Activated naive CD4-positive, alpha-beta T cell treated with anti-CD3 and anti-CD28 coated beads, Interleukin-2, amount 50 U/mL, for 24 hours (primary cell): Measurements from ENCODE around the gene FAF2.
"Not testable (repeated sequence)": the region's sequence is repeated elsewhere in the genome, so short reads cannot be mapped to it uniquely, and the experiment has no call there.

Source experiments
- H3K27ac Mint-ChIP-seq: one replicate; pipeline ENCODE4 v1.8.0; 2021; ENCODE audit warnings: mild to moderate bottlenecking, mixed read lengths
- H3K27me3 Mint-ChIP-seq: one replicate; pipeline ENCODE4 v1.8.0; 2021; ENCODE audit warnings: mixed read lengths
- H3K36me3 Mint-ChIP-seq: one replicate; pipeline ENCODE4 v1.8.0; 2021; ENCODE audit warnings: mixed read lengths
- H3K4me1 Mint-ChIP-seq: one replicate; pipeline ENCODE4 v1.8.0; 2021; ENCODE audit warnings: mixed read lengths
- H3K4me3 Mint-ChIP-seq: one replicate; pipeline ENCODE4 v1.8.0; 2021; ENCODE audit warnings: mild to moderate bottlenecking, mixed read lengths
- H3K9me3 Mint-ChIP-seq: one replicate; pipeline ENCODE4 v1.8.0; 2021; ENCODE audit warnings: mixed read lengths

FAF2 gene, protein sequence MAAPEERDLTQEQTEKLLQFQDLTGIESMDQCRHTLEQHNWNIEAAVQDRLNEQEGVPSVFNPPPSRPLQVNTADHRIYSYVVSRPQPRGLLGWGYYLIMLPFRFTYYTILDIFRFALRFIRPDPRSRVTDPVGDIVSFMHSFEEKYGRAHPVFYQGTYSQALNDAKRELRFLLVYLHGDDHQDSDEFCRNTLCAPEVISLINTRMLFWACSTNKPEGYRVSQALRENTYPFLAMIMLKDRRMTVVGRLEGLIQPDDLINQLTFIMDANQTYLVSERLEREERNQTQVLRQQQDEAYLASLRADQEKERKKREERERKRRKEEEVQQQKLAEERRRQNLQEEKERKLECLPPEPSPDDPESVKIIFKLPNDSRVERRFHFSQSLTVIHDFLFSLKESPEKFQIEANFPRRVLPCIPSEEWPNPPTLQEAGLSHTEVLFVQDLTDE

DNA sequence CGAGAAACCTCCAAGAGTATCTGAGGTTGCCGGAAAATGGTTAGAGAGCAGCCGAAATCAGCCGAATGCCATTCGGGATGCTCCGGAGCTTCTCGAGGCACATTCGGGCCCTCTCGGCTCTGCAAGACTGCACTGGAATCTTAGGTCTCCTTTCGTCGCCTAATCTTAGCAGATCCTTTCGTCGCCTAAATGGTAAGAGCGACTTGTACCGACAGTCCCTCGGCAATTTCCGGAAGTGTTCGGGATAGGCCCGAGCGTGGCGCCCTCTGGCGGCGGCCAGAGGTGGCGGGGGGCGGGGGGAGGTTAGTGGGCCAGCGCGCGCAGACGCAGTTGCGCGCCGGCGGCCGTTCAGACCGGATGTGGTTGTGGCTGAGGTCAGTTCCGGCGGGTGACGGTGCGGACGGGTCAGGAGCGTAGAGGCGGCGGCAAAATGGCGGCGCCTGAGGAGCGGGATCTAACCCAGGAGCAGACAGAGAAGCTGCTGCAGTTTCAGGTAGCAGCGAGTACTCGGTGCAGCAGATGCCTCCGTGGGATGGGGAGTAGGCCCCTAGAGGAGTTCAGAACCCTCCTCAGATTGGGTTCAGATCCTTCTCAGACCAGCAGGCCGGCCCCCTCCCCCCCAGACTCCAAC lies at the start of gene FAF2:
FAF2 (plus strand) TSS at position 408 of the 631 bp plus-strand sequence; CDS start at position 431, 23 bp downstream.
- Mint-ChIP-seq H3K9me3 (no peaks in the 10 kb centered on the region), H3K27me3 (no peaks in the 10 kb centered on the region), H3K4me3 (peak within 1 kb of the TSS; percentile 99)

DNA sequence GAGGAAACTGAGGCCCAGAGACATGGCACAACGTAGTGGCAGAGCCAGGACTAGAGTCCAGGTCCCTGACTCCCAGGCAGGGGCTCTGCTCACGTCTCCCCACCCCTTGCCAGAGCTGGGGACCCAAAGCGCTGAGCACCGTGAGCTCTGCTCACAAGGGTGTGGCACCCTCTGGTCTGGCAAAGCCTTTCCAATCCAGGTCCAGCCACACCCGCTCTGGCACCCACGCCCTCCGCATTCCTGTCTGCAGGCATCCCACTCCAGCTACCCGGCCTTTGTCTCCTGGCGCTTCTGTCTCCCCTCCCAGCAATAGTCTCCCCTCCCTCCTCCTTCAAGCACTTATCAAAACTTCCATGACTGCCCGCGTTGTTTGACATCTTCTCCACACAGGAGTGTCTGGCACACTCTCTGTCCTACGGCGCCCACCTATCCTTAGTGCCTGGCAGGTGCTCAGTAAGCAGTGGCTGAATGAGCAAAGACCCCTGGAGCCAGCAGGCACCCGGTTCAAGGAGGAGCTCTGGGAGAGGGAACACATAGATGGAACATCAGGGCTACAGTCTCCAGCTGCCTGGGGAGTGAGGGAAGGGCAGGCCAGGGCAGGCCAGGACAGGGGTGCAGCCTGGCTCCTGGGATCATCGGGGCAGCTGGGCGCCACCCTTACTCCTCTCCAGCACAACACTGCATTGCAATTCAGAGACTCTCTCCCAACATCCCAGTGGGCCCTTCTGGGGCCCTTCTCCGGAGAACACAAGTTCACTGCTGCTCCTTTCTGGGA lies 47.6 kb upstream of the FAF2 start:
- no peak overlapping the region for H3K27ac Mint-ChIP-seq
- no peaks in the 10 kb centered on the region for H3K27me3 Mint-ChIP-seq
- peaks cover 3% of the 10 kb centered on the region for H3K36me3 Mint-ChIP-seq
- no peaks in the 10 kb centered on the region for H3K9me3 Mint-ChIP-seq
- H3K4me1 Mint-ChIP-seq, result no peaks in the 10 kb centered on the region
- H3K4me3 Mint-ChIP-seq, result no peak overlapping the region

More for the DNA sequence above, at the start of gene FAF2:
- Mint-ChIP-seq H3K27ac (peak within 1 kb of the TSS; percentile 97), H3K4me1 (peaks cover 37% of the 10 kb centered on the region), H3K36me3 (no peaks in the 10 kb centered on the region)

DNA sequence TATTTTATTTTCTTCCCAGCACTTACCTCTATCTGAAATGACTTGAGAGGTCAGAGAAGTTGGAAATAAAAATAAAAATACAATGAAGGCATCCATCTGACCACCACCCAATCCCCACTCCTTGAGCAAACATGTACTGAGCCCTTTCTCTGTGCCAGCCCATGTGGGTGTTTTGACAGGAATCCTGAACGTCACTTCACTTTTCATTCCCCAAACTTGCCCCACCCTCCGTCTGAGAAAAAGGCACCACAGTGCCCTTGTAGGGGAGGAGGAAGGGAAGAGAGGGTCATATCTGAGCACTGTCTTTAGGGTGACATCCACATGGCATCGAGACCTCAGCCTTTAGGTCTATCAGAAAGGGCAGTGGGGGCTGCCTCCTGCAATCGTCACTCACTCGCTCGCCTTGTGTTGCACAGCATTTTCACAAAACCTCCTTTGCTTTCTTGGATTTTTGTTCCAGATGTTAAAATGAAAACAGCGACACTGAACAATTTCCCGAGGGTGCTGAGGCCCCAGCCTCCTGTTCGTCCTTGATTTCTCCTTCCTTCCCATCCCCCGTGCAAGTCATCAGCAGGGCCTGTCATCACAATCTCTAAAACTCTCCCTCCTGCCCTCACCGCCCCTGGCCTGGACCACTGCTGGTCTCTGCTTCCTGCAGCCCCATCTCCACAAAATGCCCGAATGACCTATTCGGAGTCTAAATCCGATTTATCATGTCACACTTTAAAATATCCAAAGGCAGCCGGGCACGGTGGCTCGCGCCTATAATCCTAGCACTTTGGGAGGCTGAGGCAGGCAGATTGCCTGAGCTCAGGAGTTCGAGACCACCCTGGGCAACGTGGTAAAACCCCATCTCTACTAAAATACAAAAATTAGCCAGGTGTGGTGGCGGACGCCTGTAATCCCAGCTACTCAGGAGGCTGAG lies 46.6 kb upstream of the FAF2 start:
- Mint-ChIP-seq H3K27ac (no peak overlapping the region), H3K9me3 (no peaks in the 10 kb centered on the region), H3K27me3 (no peaks in the 10 kb centered on the region), H3K4me3 (no peak overlapping the region), H3K4me1 (no peaks in the 10 kb centered on the region), H3K36me3 (peaks cover 3% of the 10 kb centered on the region)

DNA sequence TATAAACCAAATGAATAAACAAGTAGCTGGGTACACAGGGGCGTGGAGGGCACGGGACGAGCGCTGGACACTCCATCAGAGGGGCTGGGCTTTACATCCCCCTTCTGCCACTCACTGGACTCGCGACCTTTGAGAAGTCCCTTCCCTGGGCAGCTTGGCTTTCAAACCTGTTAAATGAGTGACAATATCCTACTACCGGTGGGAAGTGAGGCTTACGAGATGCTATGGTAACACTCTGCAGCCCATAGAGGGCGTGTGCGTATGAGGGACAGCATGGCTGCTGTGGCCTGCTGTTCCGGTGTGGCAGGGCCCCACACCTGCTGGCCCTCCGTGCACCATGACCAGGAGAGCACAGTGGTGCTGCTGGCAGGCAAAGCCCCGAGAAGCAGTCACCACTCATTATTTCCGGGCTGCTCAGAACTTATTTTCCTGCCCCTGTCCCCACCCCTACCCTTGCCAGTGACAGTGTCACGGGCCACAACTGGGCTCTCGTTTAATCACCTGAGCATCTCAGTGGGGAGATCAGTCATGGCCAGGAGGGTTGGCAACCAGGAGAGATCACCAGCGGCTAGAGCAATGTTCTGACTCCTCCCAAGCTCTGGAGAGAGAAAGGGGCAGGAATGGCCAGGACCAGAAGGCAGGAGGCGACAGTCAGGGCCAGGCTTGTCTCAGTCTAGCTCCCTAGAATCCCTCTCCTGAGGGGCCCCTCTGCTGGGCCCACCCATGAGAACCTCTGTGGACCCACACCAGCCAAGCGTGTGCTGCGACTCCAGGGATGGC lies 42.3 kb upstream of the FAF2 start:
- Mint-ChIP-seq H3K9me3 (no peaks in the 10 kb centered on the region), H3K27me3 (no peaks in the 10 kb centered on the region), H3K36me3 (peaks cover 7% of the 10 kb centered on the region), H3K27ac (no peak overlapping the region), H3K4me3 (no peak overlapping the region), H3K4me1 (no peaks in the 10 kb centered on the region)

DNA sequence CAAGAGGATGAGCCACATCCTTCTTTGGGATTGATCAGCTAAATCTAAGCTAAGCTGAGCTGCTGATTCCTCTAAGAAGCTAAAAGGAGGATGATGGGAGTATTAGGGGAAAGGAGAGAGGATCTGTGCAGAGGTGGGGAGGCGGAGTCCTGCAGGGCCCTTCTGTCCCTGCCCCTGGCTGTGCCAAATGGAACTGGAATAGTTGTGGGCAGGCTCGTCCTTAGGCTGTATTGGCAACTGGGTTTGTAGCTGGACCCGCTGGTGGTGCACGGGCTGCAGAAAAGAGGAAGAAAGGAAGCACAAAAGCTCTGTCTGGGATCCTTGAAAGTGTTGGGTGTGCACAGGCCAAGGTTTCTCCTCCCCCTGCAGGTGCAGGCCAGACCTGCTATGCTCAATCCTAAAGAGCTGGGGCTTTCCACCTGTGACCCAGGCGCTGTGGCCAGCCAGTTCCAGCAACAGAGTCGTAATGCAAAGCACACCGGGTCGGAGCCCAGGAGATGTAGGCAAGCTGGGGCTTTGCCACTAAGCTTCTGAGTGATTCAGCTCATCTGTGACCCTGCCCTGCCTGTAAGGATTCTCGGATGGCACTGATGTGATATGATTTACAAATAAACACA lies 41.6 kb upstream of the FAF2 start:
- Mint-ChIP-seq H3K9me3 (no peaks in the 10 kb centered on the region), H3K36me3 (peaks cover 7% of the 10 kb centered on the region), H3K4me3 (no peak overlapping the region), H3K4me1 (peaks cover 7% of the 10 kb centered on the region), H3K27ac (no peak overlapping the region), H3K27me3 (no peaks in the 10 kb centered on the region)

DNA sequence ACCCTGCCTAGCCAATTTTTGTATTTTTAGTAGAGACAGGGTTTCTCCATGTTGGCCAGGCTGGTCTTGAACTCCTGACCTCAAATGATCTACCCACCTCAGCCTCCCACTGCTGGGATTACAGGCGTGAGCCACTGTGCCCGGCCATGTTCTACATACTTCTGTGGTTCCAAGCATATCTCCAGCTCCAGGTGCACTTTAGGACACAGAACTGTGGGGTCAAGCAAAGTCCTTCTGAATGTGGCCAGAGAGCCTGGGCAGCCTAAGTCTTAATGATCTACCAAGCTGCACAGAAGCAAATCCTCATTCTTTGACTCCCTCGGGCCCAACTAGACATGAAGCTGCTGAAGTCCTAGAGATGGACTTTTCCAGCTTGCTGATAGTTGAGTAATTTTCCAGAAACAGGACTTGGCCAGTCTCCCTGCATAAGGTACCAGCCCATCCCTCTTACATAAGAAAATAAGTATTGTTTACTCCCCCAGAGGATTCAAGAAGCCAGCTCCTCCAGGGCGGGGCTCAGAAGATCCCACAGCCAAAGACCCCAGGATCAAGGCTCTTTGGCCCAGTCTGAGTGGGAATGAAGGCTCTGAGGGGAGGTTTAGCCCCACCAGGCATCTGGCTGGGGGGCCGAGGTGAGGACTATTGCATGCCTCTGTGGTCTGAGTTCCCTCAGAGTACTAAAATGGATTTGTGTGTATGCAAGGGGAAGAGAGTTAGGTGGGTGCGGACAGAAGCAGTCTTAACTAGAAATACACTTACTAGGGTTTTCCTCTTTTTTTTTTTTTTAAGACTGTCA lies 40.5 kb upstream of the FAF2 start:
- H3K4me1 Mint-ChIP-seq, result peaks cover 13% of the 10 kb centered on the region
- peaks cover 7% of the 10 kb centered on the region for H3K36me3 Mint-ChIP-seq
- H3K27ac Mint-ChIP-seq, result no peak overlapping the region
- H3K9me3 Mint-ChIP-seq, result no peaks in the 10 kb centered on the region
- H3K4me3 Mint-ChIP-seq, result no peak overlapping the region
- no peaks in the 10 kb centered on the region for H3K27me3 Mint-ChIP-seq

DNA sequence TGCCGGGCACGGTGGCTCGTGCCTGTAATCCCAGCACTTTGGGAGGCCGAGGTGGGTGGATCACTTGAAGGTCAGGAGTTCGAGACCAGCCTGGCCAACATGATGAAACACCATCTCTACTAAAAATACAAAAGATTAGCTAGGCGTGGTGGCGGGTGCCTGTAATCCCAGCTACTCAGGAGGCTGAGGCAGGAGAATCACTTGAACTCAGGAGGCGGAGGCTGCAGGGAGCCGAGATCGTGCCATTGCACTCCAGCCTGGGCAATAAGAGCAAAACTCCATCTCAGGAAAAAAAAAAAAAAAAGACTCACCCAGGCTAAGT lies 40.0 kb upstream of the FAF2 start:
- not testable (repeated sequence) for H3K36me3 Mint-ChIP-seq, H3K9me3 Mint-ChIP-seq, H3K27me3 Mint-ChIP-seq, H3K4me3 Mint-ChIP-seq, H3K27ac Mint-ChIP-seq
- H3K4me1 Mint-ChIP-seq, result peaks cover 18% of the 10 kb centered on the region

DNA sequence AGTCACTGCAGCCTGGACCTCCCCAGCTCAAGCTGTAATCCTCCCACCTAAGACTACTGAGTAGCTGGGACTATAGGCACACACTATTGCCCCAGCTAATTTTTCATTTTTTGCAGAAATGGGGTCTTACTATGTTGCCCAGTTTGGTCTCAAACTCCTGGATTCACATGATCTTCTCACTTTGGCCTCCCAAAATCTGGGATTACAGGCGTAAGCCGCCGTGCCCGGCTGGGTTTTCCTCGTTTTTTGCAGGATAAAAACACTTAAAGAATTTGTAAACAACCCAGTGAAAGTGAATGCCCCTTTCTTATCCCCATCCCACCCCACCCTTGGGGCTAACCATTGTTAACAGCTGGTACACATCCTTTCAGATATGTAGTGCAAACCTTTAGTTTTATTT lies 39.6 kb upstream of the FAF2 start:
- H3K27ac Mint-ChIP-seq, result no peak overlapping the region
- H3K36me3 Mint-ChIP-seq, result peaks cover 7% of the 10 kb centered on the region
- H3K4me3 Mint-ChIP-seq, result no peak overlapping the region
- H3K4me1 Mint-ChIP-seq, result peaks cover 20% of the 10 kb centered on the region
- no peaks in the 10 kb centered on the region for H3K9me3 Mint-ChIP-seq
- H3K27me3 Mint-ChIP-seq, result no peaks in the 10 kb centered on the region

DNA sequence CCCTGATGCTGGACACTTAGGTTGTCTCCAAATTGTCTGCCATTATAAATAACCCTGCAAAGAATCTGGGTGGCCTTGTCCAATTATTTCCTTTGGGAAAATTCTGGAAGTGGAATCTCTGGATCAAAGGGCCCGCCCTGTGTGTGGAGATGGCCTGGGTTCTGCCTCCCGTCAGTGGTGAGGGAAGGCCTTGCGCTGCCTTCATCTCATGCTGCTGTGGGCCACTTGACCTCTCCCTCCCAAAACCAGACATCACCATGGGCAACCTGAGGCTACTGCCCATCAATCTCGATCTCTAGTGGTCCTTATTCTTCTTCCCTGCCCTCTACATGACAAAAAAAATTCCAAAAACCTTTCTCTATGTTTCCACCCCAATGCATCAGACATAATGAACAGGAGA lies 38.4 kb upstream of the FAF2 start:
- peaks cover 7% of the 10 kb centered on the region for H3K36me3 Mint-ChIP-seq
- no peak overlapping the region for H3K4me3 Mint-ChIP-seq
- no peaks in the 10 kb centered on the region for H3K27me3 Mint-ChIP-seq
- peaks cover 32% of the 10 kb centered on the region for H3K4me1 Mint-ChIP-seq
- no peaks in the 10 kb centered on the region for H3K9me3 Mint-ChIP-seq
- no peak overlapping the region for H3K27ac Mint-ChIP-seq

DNA sequence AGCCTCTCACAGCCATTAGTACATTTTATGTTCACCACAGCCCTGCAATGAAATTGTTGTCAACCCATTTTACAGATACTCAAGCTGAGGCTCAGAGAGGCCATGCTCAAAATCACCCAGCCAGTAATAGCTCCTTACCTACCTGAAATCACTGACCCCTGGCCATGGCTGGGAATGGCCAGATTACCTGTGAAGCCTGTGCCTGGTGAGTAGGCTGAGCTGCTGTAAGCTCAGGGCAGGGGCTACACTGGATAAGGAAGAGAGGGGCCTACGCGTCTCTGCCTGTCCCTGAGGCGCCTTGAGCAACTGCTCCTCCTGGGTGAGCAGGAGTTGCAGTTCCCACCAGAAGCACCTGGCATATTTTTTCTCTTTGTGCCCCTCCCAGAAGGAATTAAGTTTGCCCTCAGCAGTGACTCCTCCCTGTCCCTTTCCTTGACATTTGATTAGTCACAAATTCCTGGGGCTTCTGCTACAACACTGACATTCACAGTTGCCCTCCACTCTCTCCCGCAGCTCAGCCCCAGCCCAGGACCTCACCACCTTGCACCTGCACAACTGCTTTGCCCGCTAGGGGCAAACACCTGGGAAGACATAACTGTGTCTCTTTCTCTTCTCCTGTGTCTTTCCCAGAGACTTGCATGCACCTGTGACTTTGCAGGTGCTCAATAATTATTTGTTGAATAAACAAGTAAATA lies 37.6 kb upstream of the FAF2 start:
- Mint-ChIP-seq H3K27ac (no peak overlapping the region), H3K4me3 (no peak overlapping the region), H3K9me3 (no peaks in the 10 kb centered on the region), H3K27me3 (no peaks in the 10 kb centered on the region), H3K36me3 (peaks cover 7% of the 10 kb centered on the region), H3K4me1 (peaks cover 41% of the 10 kb centered on the region)

DNA sequence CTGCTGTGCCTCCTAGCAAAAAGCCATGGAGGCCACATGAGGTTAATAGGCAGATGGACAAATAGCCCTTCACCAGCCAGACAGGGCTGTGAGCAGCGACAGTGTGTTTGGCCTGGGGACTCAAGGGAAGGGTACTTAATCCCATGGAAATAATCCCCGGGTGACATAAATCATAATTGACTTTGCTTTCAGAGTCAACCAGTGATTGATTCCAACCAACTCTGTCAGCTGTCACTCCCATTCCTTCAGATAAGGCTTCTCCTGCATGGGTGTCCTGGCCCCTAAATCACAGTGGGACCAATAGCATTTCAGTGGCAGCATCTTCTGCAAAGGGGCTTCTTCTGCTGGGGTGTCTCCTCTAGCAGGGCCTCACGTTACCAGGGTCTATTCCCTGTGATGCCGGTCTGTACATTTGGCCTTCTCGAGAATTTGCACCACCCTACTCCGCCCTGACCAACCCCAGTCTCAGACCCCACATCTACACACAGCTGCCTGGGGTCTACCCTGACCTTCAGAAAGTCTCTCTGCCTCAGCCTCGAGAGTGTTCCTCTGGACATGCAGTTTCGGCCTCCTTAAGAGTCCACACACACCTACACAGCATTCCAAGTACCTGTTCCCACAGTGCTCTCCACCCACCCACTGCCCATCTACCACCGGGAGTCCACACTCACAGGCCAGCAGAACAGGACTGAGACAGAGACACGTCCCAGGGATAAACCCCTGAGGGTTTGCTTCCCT lies 35.5 kb upstream of the FAF2 start:
- Mint-ChIP-seq H3K27me3 (no peaks in the 10 kb centered on the region), H3K27ac (no peak overlapping the region), H3K9me3 (no peaks in the 10 kb centered on the region), H3K4me1 (peaks cover 52% of the 10 kb centered on the region), H3K36me3 (peaks cover 6% of the 10 kb centered on the region), H3K4me3 (peak overlapping the region; percentile 3)

DNA sequence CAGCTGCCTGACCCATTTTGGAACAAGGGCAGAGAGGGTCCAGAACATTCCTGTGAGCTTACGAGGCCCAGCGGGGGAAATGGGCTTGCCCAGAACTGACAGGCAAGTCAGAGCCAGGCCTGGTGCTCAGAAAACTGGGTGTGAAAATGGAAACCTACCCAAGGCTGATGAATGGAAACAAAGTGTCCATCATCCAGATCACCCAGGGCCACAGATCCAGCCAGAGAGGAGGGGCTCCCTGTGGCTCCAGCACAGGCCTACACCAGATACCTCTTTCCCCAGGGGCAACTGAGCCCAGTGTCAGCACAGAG lies 35.0 kb upstream of the FAF2 start:
- Mint-ChIP-seq H3K27me3 (no peaks in the 10 kb centered on the region), H3K36me3 (peaks cover 4% of the 10 kb centered on the region), H3K4me1 (peaks cover 52% of the 10 kb centered on the region), H3K27ac (no peak overlapping the region), H3K9me3 (no peaks in the 10 kb centered on the region), H3K4me3 (peak overlapping the region; percentile 3)

DNA sequence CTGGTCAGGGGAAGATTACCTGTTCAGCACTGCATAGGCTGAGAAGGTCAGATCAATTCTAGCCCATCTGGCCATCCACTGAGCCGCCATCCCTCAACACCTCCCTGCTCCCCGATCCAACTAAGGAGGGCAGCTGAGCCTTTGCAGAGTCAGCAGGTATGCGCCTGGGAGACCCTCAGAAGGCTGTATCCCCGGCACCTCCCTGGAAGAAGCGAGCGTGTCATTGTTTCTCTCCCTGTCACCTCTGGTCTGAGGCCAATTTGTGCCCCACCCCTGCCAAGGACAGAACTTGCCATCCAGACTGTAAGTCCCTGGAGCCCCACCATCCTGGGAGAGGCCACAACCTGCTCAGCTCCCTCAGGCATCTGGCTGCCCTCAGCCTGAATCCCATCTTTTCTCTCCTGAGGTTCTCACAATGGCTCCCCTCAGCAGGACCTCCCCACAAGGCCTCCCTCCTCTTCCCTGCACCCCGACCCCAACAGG lies 34.4 kb upstream of the FAF2 start:
- Mint-ChIP-seq H3K27ac (peak overlapping the region; percentile 55), H3K4me3 (no peak overlapping the region), H3K36me3 (peaks cover 4% of the 10 kb centered on the region), H3K27me3 (no peaks in the 10 kb centered on the region), H3K9me3 (no peaks in the 10 kb centered on the region), H3K4me1 (peaks cover 52% of the 10 kb centered on the region)
